ENCODE data around the gene AKAP6. TPM values are rescaled to one million over a fixed set of nuclear protein-coding genes. Genes with fewer than 3 reads are reported as not detected.

AKAP6 gene
- total and polyA plus RNA-seq, 4 donors: 0.42 to 3.2 (median 1.7) TPM

DNA sequence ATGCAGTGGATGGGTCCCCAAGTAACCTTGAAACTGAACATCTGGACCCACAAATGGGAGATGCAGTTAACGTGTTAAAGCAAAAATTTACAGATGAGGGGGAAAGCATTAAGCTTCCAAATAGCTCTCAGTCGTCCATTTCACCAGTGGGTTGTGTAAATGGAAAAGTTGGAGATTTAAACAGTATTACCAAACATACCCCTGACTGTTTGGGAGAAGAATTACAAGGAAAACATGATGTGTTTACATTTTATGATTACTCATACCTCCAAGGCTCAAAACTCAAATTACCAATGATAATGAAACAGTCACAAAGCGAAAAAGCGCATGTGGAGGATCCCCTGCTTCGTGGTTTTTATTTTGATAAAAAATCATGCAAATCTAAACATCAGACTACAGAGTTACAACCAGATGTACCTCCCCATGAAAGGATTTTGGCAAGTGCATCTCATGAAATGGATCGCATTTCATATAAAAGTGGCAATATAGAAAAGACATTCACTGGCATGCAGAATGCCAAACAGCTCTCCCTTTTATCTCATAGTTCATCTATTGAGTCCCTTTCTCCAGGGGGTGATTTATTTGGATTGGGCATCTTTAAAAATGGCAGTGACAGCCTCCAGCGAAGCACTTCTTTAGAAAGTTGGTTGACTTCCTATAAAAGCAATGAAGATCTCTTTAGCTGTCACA, 493.0 kb downstream of the AKAP6 start:
- TF ChIP-seq FOXA2 (IDR thresholded peaks at IDR 0.05) (no peak), FOXA1 (IDR thresholded peaks at IDR 0.05) (no peak), ZBTB33 (IDR thresholded peaks at IDR 0.05) (no peak), YY1 (IDR thresholded peaks at IDR 0.05) (no peak), GABPA (IDR thresholded peaks at IDR 0.05 in 1 of 2, conservative IDR thresholded peaks at IDR 0.05 in 1 of 2) (no peak), CTCF (IDR thresholded peaks at IDR 0.05; ENCODE audit: low read depth, low read length, missing input control) (no peak), HNF4G (IDR thresholded peaks at IDR 0.05) (no peak), EGR1 (IDR thresholded peaks at IDR 0.05; ENCODE audit: low read depth in 2 of 2) (no peak)
- no peak for DNase-seq (ENCODE audit: low spot score)
- 91% methylated on average over 7 of the region's 7 CpGs for WGBS
- Histone ChIP-seq H3K4me3 (ENCODE audit: low read depth in 1 of 3, low read length in 3 of 3) (no peak overlapping the region), H3K27ac (ENCODE audit: low read depth in 1 of 2, low read length in 2 of 2) (no peak overlapping the region), H3K27me3 (ENCODE audit: control insufficient read depth in 4 of 4, insufficient read depth in 4 of 4, low read length in 3 of 4) (no peaks in the 10 kb centered on the region), H3K4me1 (ENCODE audit: control insufficient read depth in 4 of 4, insufficient read depth in 4 of 4, low read length in 3 of 4) (no peaks in the 10 kb centered on the region), H3K36me3 (ENCODE audit: control insufficient read depth in 4 of 4, insufficient read depth in 3 of 4, low read depth in 1 of 4, low read length in 3 of 4) (no peaks in the 10 kb centered on the region), H3K9ac (ENCODE audit: low read depth in 1 of 2, low read length in 2 of 2) (no peak overlapping the region), H3K9me3 (ENCODE audit: control insufficient read depth in 4 of 4, low read length in 3 of 4) (no peaks in the 10 kb centered on the region)

GRCh38 chr14:32823706-32824105, 494.6 kb downstream of the AKAP6 start:
- TF ChIP-seq NR2F2 (IDR thresholded peaks at IDR 0.05): no peak
- no peak for TF ChIP-seq ZBTB33 (IDR thresholded peaks at IDR 0.05)
- TF ChIP-seq YY1 (IDR thresholded peaks at IDR 0.05): no peak
- TF ChIP-seq JUND (IDR thresholded peaks at IDR 0.05): no peak
- TF ChIP-seq RAD21 (IDR thresholded peaks at IDR 0.05): no peak
- TF ChIP-seq GABPA (IDR thresholded peaks at IDR 0.05 in 1 of 2, conservative IDR thresholded peaks at IDR 0.05 in 1 of 2): no peak
- no peak for TF ChIP-seq MAX (IDR thresholded peaks at IDR 0.05)
- no peak for TF ChIP-seq HNF4G (IDR thresholded peaks at IDR 0.05)
- TF ChIP-seq TAF1 (conservative IDR thresholded peaks at IDR 0.05): no peak
- TF ChIP-seq EGR1 (IDR thresholded peaks at IDR 0.05; ENCODE audit: low read depth in 2 of 2): no peak
- TF ChIP-seq FOXA2 (IDR thresholded peaks at IDR 0.05): no peak
- no peak for TF ChIP-seq FOXA1 (IDR thresholded peaks at IDR 0.05)
- no peak for TF ChIP-seq RXRA (IDR thresholded peaks at IDR 0.05)
- TF ChIP-seq SP1 (IDR thresholded peaks at IDR 0.05): no peak
- Histone ChIP-seq H3K4me3 (ENCODE audit: low read depth in 1 of 3, low read length in 3 of 3) (no peak overlapping the region), H3K4me1 (ENCODE audit: control insufficient read depth in 4 of 4, insufficient read depth in 4 of 4, low read length in 3 of 4) (no peaks in the 10 kb centered on the region), H3K27me3 (ENCODE audit: control insufficient read depth in 4 of 4, insufficient read depth in 4 of 4, low read length in 3 of 4) (no peaks in the 10 kb centered on the region), H3K27ac (ENCODE audit: low read depth in 1 of 2, low read length in 2 of 2) (no peak overlapping the region), H3K9ac (ENCODE audit: low read depth in 1 of 2, low read length in 2 of 2) (no peak overlapping the region), H3K9me3 (ENCODE audit: control insufficient read depth in 4 of 4, low read length in 3 of 4) (no peaks in the 10 kb centered on the region), H3K36me3 (ENCODE audit: control insufficient read depth in 4 of 4, insufficient read depth in 3 of 4, low read depth in 1 of 4, low read length in 3 of 4) (no peaks in the 10 kb centered on the region)
- WGBS: 76% methylated on average over 5 of the region's 5 CpGs
- no peak for DNase-seq (ENCODE audit: low spot score)
